ENCODE measurements around the gene PLCXD1. TPM values are rescaled to one million over a fixed set of nuclear protein-coding genes. Genes with fewer than 3 reads are reported as not detected.
"Not testable (repeated sequence)": the region's sequence is repeated elsewhere in the genome, so short reads cannot be mapped to it uniquely, and the experiment has no call there.

Gene PLCXD1
- total RNA-seq, 1 donor from 2014 or later: 25.7 TPM

GRCh38 chrX:327660-328126 lies 46.5 kb downstream of the PLCXD1 start:
- DNase-seq (ENCODE audit: low spot score): no peak
- peaks cover 16% of the 10 kb centered on the region for H3K27me3 ChIP-seq
- H3K4me1 ChIP-seq: peaks cover 10% of the 10 kb centered on the region
- peaks cover 13% of the 10 kb centered on the region for H3K4me1 Mint-ChIP-seq
- no peak overlapping the region for H2AFZ ChIP-seq (replicated peaks)
- no peak overlapping the region for H3K27ac ChIP-seq
- H3K36me3 ChIP-seq: no peaks in the 10 kb centered on the region
- peaks cover 22% of the 10 kb centered on the region for H3K27me3 Mint-ChIP-seq (ENCODE audit: insufficient read depth, low read depth)
- no peaks in the 10 kb centered on the region for H3K9me3 ChIP-seq (ENCODE audit: low read depth)
- no peak overlapping the region for H3K4me3 Mint-ChIP-seq
- H3K9me3 Mint-ChIP-seq: peaks cover 4% of the 10 kb centered on the region
- peaks cover 17% of the 10 kb centered on the region for H3F3A ChIP-seq (ENCODE audit: low read depth)
- no peak overlapping the region for H3K27ac Mint-ChIP-seq
- H3K9ac ChIP-seq: no peak overlapping the region
- no peak overlapping the region for H3K4me3 ChIP-seq
- TF ChIP-seq EZH2 (IDR thresholded peaks at IDR 0.05): no peak
- TF ChIP-seq EZH2phosphoT487 (IDR thresholded peaks at IDR 0.05): no peak
- no peak for TF ChIP-seq CTCF (IDR thresholded peaks at IDR 0.05)
- H3K79me2 ChIP-seq (ENCODE audit: low read depth): no peaks in the 10 kb centered on the region
- peaks cover 2% of the 10 kb centered on the region for H4K20me1 ChIP-seq (ENCODE audit: low read depth)
- H3K4me2 ChIP-seq: no peak overlapping the region
- no peaks in the 10 kb centered on the region for H3K36me3 Mint-ChIP-seq

GRCh38 chrX:329291-329910 lies 48.2 kb downstream of the PLCXD1 start:
- Histone ChIP-seq H4K20me1 (ENCODE audit: low read depth) (no peaks in the 10 kb centered on the region), H3F3A (ENCODE audit: low read depth) (peaks cover 4% of the 10 kb centered on the region), H3K4me3 (no peak overlapping the region), H3K27me3 (peaks cover 16% of the 10 kb centered on the region), H3K9ac (no peak overlapping the region), H3K4me2 (no peak overlapping the region), H3K27ac (no peak overlapping the region), H3K36me3 (no peaks in the 10 kb centered on the region), H2AFZ (replicated peaks) (no peak overlapping the region), H3K79me2 (ENCODE audit: low read depth) (no peaks in the 10 kb centered on the region), H3K4me1 (peaks cover 7% of the 10 kb centered on the region), H3K9me3 (ENCODE audit: low read depth) (no peaks in the 10 kb centered on the region)
- Mint-ChIP-seq H3K27ac (no peak overlapping the region), H3K27me3 (ENCODE audit: insufficient read depth, low read depth) (peaks cover 12% of the 10 kb centered on the region), H3K4me3 (no peak overlapping the region), H3K9me3 (peaks cover 4% of the 10 kb centered on the region), H3K36me3 (no peaks in the 10 kb centered on the region), H3K4me1 (peaks cover 4% of the 10 kb centered on the region)
- no peak for DNase-seq (ENCODE audit: low spot score)
- TF ChIP-seq CTCF (IDR thresholded peaks at IDR 0.05): no peak
- TF ChIP-seq EZH2 (IDR thresholded peaks at IDR 0.05): no peak
- no peak for TF ChIP-seq EZH2phosphoT487 (IDR thresholded peaks at IDR 0.05)

- DNase-seq (ENCODE audit: low spot score); H3K9me3 Mint-ChIP-seq; H3K9me3 ChIP-seq (ENCODE audit: low read depth); H3K27ac ChIP-seq; H4K20me1 ChIP-seq (ENCODE audit: low read depth); H3K4me3 ChIP-seq; H3K27me3 Mint-ChIP-seq (ENCODE audit: insufficient read depth, low read depth); H3K36me3 ChIP-seq; H3K4me3 Mint-ChIP-seq; H3K9ac ChIP-seq; H3K4me1 Mint-ChIP-seq; H3K4me2 ChIP-seq; H3F3A ChIP-seq (ENCODE audit: low read depth); H3K27ac Mint-ChIP-seq; H2AFZ ChIP-seq (replicated peaks); H3K36me3 Mint-ChIP-seq; H3K4me1 ChIP-seq; H3K79me2 ChIP-seq (ENCODE audit: low read depth): not testable (repeated sequence)
- H3K27me3 ChIP-seq: peaks cover 16% of the 10 kb centered on the region
Measured at GRCh38 chrX:330141-330725, 49.1 kb downstream of the PLCXD1 start.

GRCh38 chrX:330726-331150 lies 49.6 kb downstream of the PLCXD1 start:
- no peak for DNase-seq (ENCODE audit: low spot score)
- no peak overlapping the region for H3K27ac Mint-ChIP-seq
- TF ChIP-seq EZH2phosphoT487 (IDR thresholded peaks at IDR 0.05) (no peak), EZH2 (IDR thresholded peaks at IDR 0.05) (no peak), CTCF (IDR thresholded peaks at IDR 0.05) (no peak)
- peaks cover 9% of the 10 kb centered on the region for H3K27me3 Mint-ChIP-seq (ENCODE audit: insufficient read depth, low read depth)
- peaks cover 3% of the 10 kb centered on the region for H3K36me3 Mint-ChIP-seq
- H3K9ac ChIP-seq: no peak overlapping the region
- H3K36me3 ChIP-seq: no peaks in the 10 kb centered on the region
- H3K4me1 Mint-ChIP-seq: peaks cover under 1% of the 10 kb centered on the region
- H3K27me3 ChIP-seq: peaks cover 16% of the 10 kb centered on the region
- no peak overlapping the region for H2AFZ ChIP-seq (replicated peaks)
- H3K79me2 ChIP-seq (ENCODE audit: low read depth): no peaks in the 10 kb centered on the region
- peaks cover 4% of the 10 kb centered on the region for H3K9me3 Mint-ChIP-seq
- H4K20me1 ChIP-seq (ENCODE audit: low read depth): no peaks in the 10 kb centered on the region
- H3K4me3 ChIP-seq: peak overlapping the region; percentile 34
- H3F3A ChIP-seq (ENCODE audit: low read depth): no peaks in the 10 kb centered on the region
- no peak overlapping the region for H3K27ac ChIP-seq
- no peak overlapping the region for H3K4me3 Mint-ChIP-seq
- H3K9me3 ChIP-seq (ENCODE audit: low read depth): no peaks in the 10 kb centered on the region
- H3K4me1 ChIP-seq: peaks cover 7% of the 10 kb centered on the region
- peak overlapping the region; percentile 72 for H3K4me2 ChIP-seq

Data from neural progenitor cell (in vitro differentiated cells).